Measurements from ENCODE around the gene PDE8B. TPM values are rescaled to one million over a fixed set of nuclear protein-coding genes. Genes with fewer than 3 reads are reported as not detected.

Gene PDE8B
- total RNA-seq, 4 donors from 2014 or later: 0.79 to 2.7 (median 1.4) TPM; not detected in 1

- no peak for TF ChIP-seq POLR2A (IDR thresholded peaks at IDR 0.05)
- TF ChIP-seq, protein P1, sequence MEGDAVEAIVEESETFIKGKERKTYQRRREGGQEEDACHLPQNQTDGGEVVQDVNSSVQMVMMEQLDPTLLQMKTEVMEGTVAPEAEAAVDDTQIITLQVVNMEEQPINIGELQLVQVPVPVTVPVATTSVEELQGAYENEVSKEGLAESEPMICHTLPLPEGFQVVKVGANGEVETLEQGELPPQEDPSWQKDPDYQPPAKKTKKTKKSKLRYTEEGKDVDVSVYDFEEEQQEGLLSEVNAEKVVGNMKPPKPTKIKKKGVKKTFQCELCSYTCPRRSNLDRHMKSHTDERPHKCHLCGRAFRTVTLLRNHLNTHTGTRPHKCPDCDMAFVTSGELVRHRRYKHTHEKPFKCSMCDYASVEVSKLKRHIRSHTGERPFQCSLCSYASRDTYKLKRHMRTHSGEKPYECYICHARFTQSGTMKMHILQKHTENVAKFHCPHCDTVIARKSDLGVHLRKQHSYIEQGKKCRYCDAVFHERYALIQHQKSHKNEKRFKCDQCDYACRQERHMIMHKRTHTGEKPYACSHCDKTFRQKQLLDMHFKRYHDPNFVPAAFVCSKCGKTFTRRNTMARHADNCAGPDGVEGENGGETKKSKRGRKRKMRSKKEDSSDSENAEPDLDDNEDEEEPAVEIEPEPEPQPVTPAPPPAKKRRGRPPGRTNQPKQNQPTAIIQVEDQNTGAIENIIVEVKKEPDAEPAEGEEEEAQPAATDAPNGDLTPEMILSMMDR (IDR thresholded peaks at IDR 0.05): no peak
- Histone ChIP-seq H3K27me3 (peaks cover 0 to 48% (median 0%) of the 10 kb centered on the region in 4 donors), H3K9me3 (no peaks in the 10 kb centered on the region), H3K4me1 (peaks cover 0 to 5% (median 3%) of the 10 kb centered on the region in 3 donors), H3K27ac (no peak overlapping the region), H3K4me3 (no peak overlapping the region), H3K36me3 (no peaks in the 10 kb centered on the region)
- intact Hi-C loops (cut with DNase I): no loop called here
- no peak for DNase-seq
Observed at GRCh38 chr5:77175231-77175630, 35.2 kb upstream of the PDE8B start.

GRCh38 chr5:77176429-77176828 is 34.1 kb upstream of the PDE8B start:
- no peak overlapping the region for H3K4me3 ChIP-seq
- intact Hi-C loops (cut with DNase I): no loop called here
- H3K27me3 ChIP-seq: peaks cover 0 to 60% (median 0%) of the 10 kb centered on the region in 4 donors
- no peak for DNase-seq
- H3K27ac ChIP-seq: no peak overlapping the region
- TF ChIP-seq, protein P1 (IDR thresholded peaks at IDR 0.05): no peak
- TF ChIP-seq POLR2A (IDR thresholded peaks at IDR 0.05): no peak
- 75 to 90% methylated on average over 5 of the region's 5 CpGs for WGBS, 2 donors
- peaks cover 0 to 17% (median 6%) of the 10 kb centered on the region in 3 donors for H3K4me1 ChIP-seq
- no peaks in the 10 kb centered on the region for H3K36me3 ChIP-seq
- no peaks in the 10 kb centered on the region for H3K9me3 ChIP-seq

- H3K27me3 ChIP-seq: peaks cover 0 to 72% (median 0%) of the 10 kb centered on the region in 4 donors
- 86 to 93% methylated on average over 5 of the region's 5 CpGs for WGBS, 2 donors
Observed at GRCh38 chr5:77177576-77177975, 32.9 kb upstream of the PDE8B start.

GRCh38 chr5:77180167-77181081 is 30.1 kb upstream of the PDE8B start:
- 18% methylated on average over 32 of the region's 69 CpGs; no CpG with 5 or more reads in 1 of the 2 donors for WGBS, 2 donors
- intact Hi-C loops (cut with DNase I): no loop called here

More at GRCh38 chr5:77177576-77177975, 32.9 kb upstream of the PDE8B start:
- TF ChIP-seq, protein P1 (IDR thresholded peaks at IDR 0.05): no peak
- no peak for TF ChIP-seq POLR2A (IDR thresholded peaks at IDR 0.05)
- H3K4me1 ChIP-seq: peaks cover 0 to 17% (median 6%) of the 10 kb centered on the region in 3 donors
- H3K27ac ChIP-seq: no peak overlapping the region
- no peaks in the 10 kb centered on the region for H3K9me3 ChIP-seq
- no peaks in the 10 kb centered on the region for H3K36me3 ChIP-seq
- DNase-seq: no peak
- intact Hi-C loops (cut with DNase I): no loop called here
- no peak overlapping the region for H3K4me3 ChIP-seq

More at GRCh38 chr5:77180167-77181081, 30.1 kb upstream of the PDE8B start:
- Histone ChIP-seq H3K4me3 (peak overlapping the region; percentile 14 to 70 (median 38)), H3K27me3 (peaks cover 0 to 88% (median 0%) of the 10 kb centered on the region in 4 donors), H3K9me3 (no peaks in the 10 kb centered on the region), H3K4me1 (peaks cover 0 to 17% (median 6%) of the 10 kb centered on the region in 3 donors), H3K36me3 (no peaks in the 10 kb centered on the region), H3K27ac (no peak overlapping the region)
- TF ChIP-seq POLR2A (IDR thresholded peaks at IDR 0.05): no peak
- TF ChIP-seq, protein P1 (IDR thresholded peaks at IDR 0.05): no peak
- DNase-seq: no peak

Data from esophagus squamous epithelium (tissue), 5 donors.